ENCODE measurements around the gene HSD11B2. TPM values are rescaled to one million over a fixed set of nuclear protein-coding genes. Genes with fewer than 3 reads are reported as not detected.

Gene HSD11B2
- total RNA-seq, 1 experiment from 2014 or later, result 33.5 TPM

DNA sequence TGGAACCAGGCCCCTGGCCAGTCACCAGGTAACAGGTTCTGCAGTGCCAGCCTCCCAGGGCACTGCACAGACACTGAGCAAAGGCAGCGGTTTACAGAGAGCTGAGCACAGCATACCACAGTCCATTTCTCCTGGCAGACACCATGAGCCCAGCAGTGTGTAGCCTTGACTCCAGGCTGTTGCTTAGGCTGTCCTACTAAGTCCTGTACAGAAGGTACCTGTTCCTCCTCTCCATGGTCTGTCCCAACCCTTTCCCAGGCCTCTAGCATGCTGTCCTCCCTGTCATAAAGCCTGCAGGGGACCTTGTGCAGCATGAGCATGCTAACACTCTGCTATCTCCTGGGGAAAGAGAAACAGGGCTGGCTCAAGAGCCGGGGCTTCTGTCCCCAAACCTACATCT is 30.0 kb downstream of the HSD11B2 start:
- Mint-ChIP-seq H3K4me3 (no peak overlapping the region), H3K27ac (peak overlapping the region in 1 of 3 experiments; percentile 80; a peak in 1 of 7 replicates), H3K36me3 (ENCODE audit: insufficient read depth in 1 of 3, low read depth in 3 of 3) (no peaks in the 10 kb centered on the region), H3K9me3 (no peaks in the 10 kb centered on the region), H3K27me3 (ENCODE audit: low read depth) (no peaks in the 10 kb centered on the region), H3K4me1 (peaks cover 4 to 7% of the 10 kb centered on the region in 2 experiments)
- no peak overlapping the region for H3K56ac ChIP-seq (ENCODE audit: insufficient read length, low read depth, low read length)
- H2AK5ac ChIP-seq (ENCODE audit: insufficient read length, low read length), result no peak overlapping the region
- no peaks in the 10 kb centered on the region for H3K27me3 ChIP-seq (ENCODE audit: insufficient read depth, low read length)
- WGBS (ENCODE audit: extremely low coverage, insufficient read length, low lambda C conversion rate), result no CpG with 5 or more reads among the region's 2 CpGs
- H2BK12ac ChIP-seq (ENCODE audit: insufficient read length, low read depth, low read length), result no peak overlapping the region
- no peaks in the 10 kb centered on the region for H3K79me1 ChIP-seq (ENCODE audit: insufficient read depth, low read depth, low read length, poor library complexity, severe bottlenecking)
- no peaks in the 10 kb centered on the region for H3K9me3 ChIP-seq (ENCODE audit: control insufficient read depth, low read depth, low read length)
- no peak overlapping the region for H3T11ph ChIP-seq (ENCODE audit: low read length)
- no peak overlapping the region for H2BK15ac ChIP-seq (ENCODE audit: low read depth, low read length)
- H3K4ac ChIP-seq (ENCODE audit: low read depth, low read length), result no peak overlapping the region
- no peak overlapping the region for H3K14ac ChIP-seq (ENCODE audit: insufficient read depth, low read length)
- no peak overlapping the region for H3K9ac ChIP-seq (ENCODE audit: extremely low read depth, insufficient read length, low read length)
- no peaks in the 10 kb centered on the region for H3K23me2 ChIP-seq (ENCODE audit: insufficient read length, low read depth, low read length, poor library complexity, severe bottlenecking)
- no peak overlapping the region for H2BK120ac ChIP-seq (ENCODE audit: low read depth, low read length, poor library complexity, severe bottlenecking)
- H2AFZ ChIP-seq (ENCODE audit: low read length), result no peak overlapping the region
- H3K4me1 ChIP-seq (ENCODE audit: insufficient read depth, low read length), result no peaks in the 10 kb centered on the region
- H4K20me1 ChIP-seq (ENCODE audit: control insufficient read depth, insufficient read depth, insufficient read length), result no peaks in the 10 kb centered on the region
- no peak overlapping the region for H2BK5ac ChIP-seq (ENCODE audit: insufficient read length, low read length)
- H3K23ac ChIP-seq (ENCODE audit: insufficient read length, low read depth, low read length), result no peak overlapping the region
- TF ChIP-seq, protein P1, sequence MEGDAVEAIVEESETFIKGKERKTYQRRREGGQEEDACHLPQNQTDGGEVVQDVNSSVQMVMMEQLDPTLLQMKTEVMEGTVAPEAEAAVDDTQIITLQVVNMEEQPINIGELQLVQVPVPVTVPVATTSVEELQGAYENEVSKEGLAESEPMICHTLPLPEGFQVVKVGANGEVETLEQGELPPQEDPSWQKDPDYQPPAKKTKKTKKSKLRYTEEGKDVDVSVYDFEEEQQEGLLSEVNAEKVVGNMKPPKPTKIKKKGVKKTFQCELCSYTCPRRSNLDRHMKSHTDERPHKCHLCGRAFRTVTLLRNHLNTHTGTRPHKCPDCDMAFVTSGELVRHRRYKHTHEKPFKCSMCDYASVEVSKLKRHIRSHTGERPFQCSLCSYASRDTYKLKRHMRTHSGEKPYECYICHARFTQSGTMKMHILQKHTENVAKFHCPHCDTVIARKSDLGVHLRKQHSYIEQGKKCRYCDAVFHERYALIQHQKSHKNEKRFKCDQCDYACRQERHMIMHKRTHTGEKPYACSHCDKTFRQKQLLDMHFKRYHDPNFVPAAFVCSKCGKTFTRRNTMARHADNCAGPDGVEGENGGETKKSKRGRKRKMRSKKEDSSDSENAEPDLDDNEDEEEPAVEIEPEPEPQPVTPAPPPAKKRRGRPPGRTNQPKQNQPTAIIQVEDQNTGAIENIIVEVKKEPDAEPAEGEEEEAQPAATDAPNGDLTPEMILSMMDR (conservative IDR thresholded peaks at IDR 0.05), result no peak
- no peak overlapping the region for H4K5ac ChIP-seq (ENCODE audit: insufficient read length, low read depth, low read length)
- no peak overlapping the region for H4K91ac ChIP-seq (ENCODE audit: insufficient read length, low read depth, low read length)
- H3K27ac ChIP-seq (ENCODE audit: insufficient read length, low read depth, low read length), result no peak overlapping the region
- H4K8ac ChIP-seq (replicated peaks; ENCODE audit: insufficient read length, low read depth, low read length), result no peak overlapping the region
- H2BK20ac ChIP-seq (ENCODE audit: low read depth, low read length, poor library complexity, severe bottlenecking), result no peak overlapping the region
- DNase-seq, result no peak
- H3K79me2 ChIP-seq (ENCODE audit: insufficient read depth, low read length), result no peaks in the 10 kb centered on the region
- H3K4me2 ChIP-seq (ENCODE audit: insufficient read depth, insufficient read length, low read length), result no peak overlapping the region
- no peak overlapping the region for H3K18ac ChIP-seq (ENCODE audit: insufficient read length, low read depth, low read length)

All from H9 (cell line).